H9 (cell line): ENCODE measurements around the gene SPNS3. TPM values are rescaled to one million over a fixed set of nuclear protein-coding genes. Genes with fewer than 3 reads are reported as not detected.

ENCODE experiments used
- DNase-seq: peaks from one replicate; pipeline ENCODE4 v3.0.0-alpha.2; 2017
- H2AFZ ChIP-seq: one replicate; pipeline ENCODE4 v1.6.1; 2013; ENCODE audit warnings: mild to moderate bottlenecking, low read length, control low read depth, moderate library complexity
- H2AK5ac ChIP-seq: 2 replicates; pipeline ENCODE4 v1.6.1; 2013; ENCODE audit warnings: low read length, control low read depth, mixed read lengths; ENCODE audit not compliant: insufficient read length
- H2BK120ac ChIP-seq: one replicate; pipeline ENCODE4 v1.6.1; 2013; ENCODE audit warnings: low read depth, mild to moderate bottlenecking, low read length, control low read depth, inconsistent platforms; ENCODE audit not compliant: poor library complexity, severe bottlenecking
- H2BK12ac ChIP-seq: 2 replicates; pipeline ENCODE4 v1.6.1; 2013; ENCODE audit warnings: low read length, control low read depth, mixed read lengths, low read depth; ENCODE audit not compliant: insufficient read length
- H2BK15ac ChIP-seq: 2 replicates; pipeline ENCODE4 v1.6.1; 2013; ENCODE audit warnings: low read depth, low read length, control low read depth
- H2BK20ac ChIP-seq: one replicate; pipeline ENCODE4 v1.6.1; 2013; ENCODE audit warnings: low read depth, mild to moderate bottlenecking, low read length, control low read depth, inconsistent platforms; ENCODE audit not compliant: poor library complexity, severe bottlenecking
- H2BK5ac ChIP-seq: 2 replicates; pipeline ENCODE4 v1.6.1; 2013; ENCODE audit warnings: low read length, control low read depth, mixed read lengths; ENCODE audit not compliant: insufficient read length
- H3K14ac ChIP-seq: 2 replicates; pipeline ENCODE4 v1.6.1; 2013; ENCODE audit warnings: low read length, control low read depth; ENCODE audit not compliant: insufficient read depth
- H3K18ac ChIP-seq: 2 replicates; pipeline ENCODE4 v1.6.1; 2013; ENCODE audit warnings: low read depth, mild to moderate bottlenecking, mixed read lengths, low read length, control low read depth; ENCODE audit not compliant: insufficient read length
- H3K23ac ChIP-seq: 2 replicates; pipeline ENCODE4 v1.6.1; 2013; ENCODE audit warnings: low read length, control low read depth, mixed read lengths, low read depth; ENCODE audit not compliant: insufficient read length
- H3K23me2 ChIP-seq: 2 replicates; pipeline ENCODE4 v1.6.1; 2013; ENCODE audit warnings: low read depth, mild to moderate bottlenecking, mixed read lengths, low read length, control low read depth; ENCODE audit not compliant: insufficient read length, poor library complexity, severe bottlenecking
- H3K27ac ChIP-seq: 2 replicates; pipeline ENCODE4 v1.5.1; 2013; ENCODE audit warnings: low read length, control low read depth, mixed read lengths, low read depth; ENCODE audit not compliant: insufficient read length
- H3K27me3 ChIP-seq: 2 replicates; pipeline ENCODE4 v1.6.1; 2013; ENCODE audit warnings: low read length, control low read depth, inconsistent platforms; ENCODE audit not compliant: insufficient read depth
- H3K4ac ChIP-seq: 2 replicates; pipeline ENCODE4 v1.6.1; 2013; ENCODE audit warnings: low read depth, mild to moderate bottlenecking, control low read depth, inconsistent platforms, low read length, moderate library complexity
- H3K4me1 ChIP-seq: 2 replicates; pipeline ENCODE4 v1.6.1; 2013; ENCODE audit warnings: low read length, control low read depth, inconsistent platforms; ENCODE audit not compliant: insufficient read depth
- H3K4me2 ChIP-seq: 2 replicates; pipeline ENCODE4 v1.6.1; 2013; ENCODE audit warnings: low read length, control low read depth, mixed read lengths; ENCODE audit not compliant: insufficient read length, insufficient read depth
- H3K56ac ChIP-seq: 2 replicates; pipeline ENCODE4 v1.6.1; 2013; ENCODE audit warnings: low read depth, mild to moderate bottlenecking, mixed read lengths, low read length, control low read depth; ENCODE audit not compliant: insufficient read length
- H3K79me1 ChIP-seq: 2 replicates; pipeline ENCODE4 v1.6.1; 2013; ENCODE audit warnings: low read depth, mild to moderate bottlenecking, moderate library complexity, low read length, control low read depth, inconsistent platforms; ENCODE audit not compliant: insufficient read depth, poor library complexity, severe bottlenecking
- H3K79me2 ChIP-seq: 2 replicates; pipeline ENCODE4 v1.6.1; 2013; ENCODE audit warnings: low read length, control low read depth, inconsistent platforms; ENCODE audit not compliant: insufficient read depth
- H3K9ac ChIP-seq: 2 replicates; pipeline ENCODE4 v1.6.1; 2013; ENCODE audit warnings: low read length, control low read depth, mixed read lengths; ENCODE audit not compliant: insufficient read length; ENCODE audit errors: extremely low read depth
- H3K9me3 ChIP-seq: one replicate; pipeline ENCODE4 v1.6.1; 2013; ENCODE audit warnings: low read depth, low read length, inconsistent platforms; ENCODE audit not compliant: control insufficient read depth
- H3T11ph ChIP-seq: one replicate; pipeline ENCODE4 v1.6.1; 2013; ENCODE audit warnings: mild to moderate bottlenecking, low read length, control low read depth, inconsistent platforms
- H4K20me1 ChIP-seq: one replicate; pipeline ENCODE4 v1.6.1; 2013; ENCODE audit not compliant: control insufficient read depth, insufficient read length, insufficient read depth
- H4K5ac ChIP-seq: 2 replicates; pipeline ENCODE4 v1.6.1; 2013; ENCODE audit warnings: low read depth, mild to moderate bottlenecking, mixed read lengths, low read length, control low read depth; ENCODE audit not compliant: insufficient read length
- H4K8ac ChIP-seq: replicated peaks from 2 replicates; pipeline ENCODE4 v1.6.1; 2013; ENCODE audit warnings: low read length, control low read depth, mixed read lengths, low read depth; ENCODE audit not compliant: insufficient read length
- H4K91ac ChIP-seq: 2 replicates; pipeline ENCODE4 v1.6.1; 2013; ENCODE audit warnings: low read depth, mild to moderate bottlenecking, moderate library complexity, mixed read lengths, low read length, control low read depth; ENCODE audit not compliant: insufficient read length
- H3K27ac Mint-ChIP-seq, 3 experiments: 2 replicates in 2 of 3; 3 replicates in 1 of 3; pipeline ENCODE4 v1.8.0; 2020 to 2021; ENCODE audit warnings: mixed read lengths in 3 of 3, mild to moderate bottlenecking in 1 of 3, moderate library complexity in 1 of 3
- H3K27me3 Mint-ChIP-seq: 2 replicates; pipeline ENCODE4 v1.8.0; 2021; ENCODE audit warnings: low read depth, mild to moderate bottlenecking, moderate library complexity, mixed read lengths
- H3K36me3 Mint-ChIP-seq, 3 experiments: 2 replicates in 2 of 3; 3 replicates in 1 of 3; pipeline ENCODE4 v1.8.0; 2020 to 2021; ENCODE audit warnings: low read depth in 3 of 3, mixed read lengths in 3 of 3; ENCODE audit not compliant: insufficient read depth in 1 of 3
- H3K4me1 Mint-ChIP-seq, 2 experiments: 2 replicates each; pipeline ENCODE4 v1.8.0; 2020; ENCODE audit warnings: mixed read lengths in 2 of 2
- H3K4me3 Mint-ChIP-seq, 2 experiments: 2 replicates in 1 of 2; 3 replicates in 1 of 2; pipeline ENCODE4 v1.8.0; 2020 to 2021; ENCODE audit warnings: mild to moderate bottlenecking in 2 of 2, mixed read lengths in 2 of 2, moderate library complexity in 1 of 2
- H3K9me3 Mint-ChIP-seq, 2 experiments: 2 replicates in 1 of 2; 3 replicates in 1 of 2; pipeline ENCODE4 v1.8.0; 2020; ENCODE audit warnings: mild to moderate bottlenecking in 2 of 2, mixed read lengths in 2 of 2, moderate library complexity in 1 of 2
- WGBS: extraction: QIAGEN DNeasy Blood & Tissue Kit; methylation state at CpG from one replicate; pipeline ENCODE4 v1.1.7; 2013; ENCODE audit warnings: missing lambda C conversion rate, low lambda C conversion rate, mixed read lengths; ENCODE audit not compliant: insufficient read length; ENCODE audit errors: extremely low coverage; 5-methylcytosine and 5-hydroxymethylcytosine counted together
- total RNA-seq: library from RNA; stranded (reverse); gene quantifications from 2 replicates; pipeline ENCODE4 v1.2.1, GENCODE V29; 2021
- TF ChIP-seq, protein P1 (sequence below): fragments of 200-600 bp; sonication (generic); conservative IDR thresholded peaks from 3 replicates; pipeline ENCODE4 v1.8.0; 2021; ENCODE audit warnings: antibody characterized with exemption, mild to moderate bottlenecking

The SPNS3 gene
- total RNA-seq, 1 experiment from 2014 or later: not detected

DNA sequence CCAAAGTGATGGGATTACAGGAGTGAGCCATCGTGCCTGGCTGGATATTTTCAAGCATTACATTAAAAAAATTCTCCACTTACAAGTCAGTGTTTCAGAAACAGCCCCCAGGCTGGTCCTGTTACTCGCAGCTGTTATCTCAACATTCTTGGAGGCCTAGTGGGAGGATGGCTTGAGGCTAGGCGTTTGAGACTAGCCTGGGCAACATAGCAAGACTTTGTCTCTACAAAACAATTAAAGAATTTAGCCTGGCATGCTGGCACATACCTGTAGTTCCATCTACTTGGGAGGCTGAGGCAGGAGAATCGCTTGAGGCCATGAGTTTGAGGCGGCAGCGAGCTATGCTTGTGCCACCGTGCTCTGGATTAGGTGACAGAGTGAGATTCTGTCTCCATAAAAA lies 26.5 kb upstream of the SPNS3 start:
- H3K14ac ChIP-seq: no peak overlapping the region
- no peak overlapping the region for H3K27ac ChIP-seq
- H3K4me2 ChIP-seq: no peak overlapping the region
- Mint-ChIP-seq H3K4me1 (peaks cover 10 to 13% of the 10 kb centered on the region in 2 experiments), H3K27me3 (no peaks in the 10 kb centered on the region), H3K36me3 (no peaks in the 10 kb centered on the region), H3K9me3 (no peaks in the 10 kb centered on the region), H3K4me3 (no peak overlapping the region), H3K27ac (no peak overlapping the region)
- H2AFZ ChIP-seq: no peak overlapping the region
- no peak for DNase-seq
- no peaks in the 10 kb centered on the region for H4K20me1 ChIP-seq
- H3K4ac ChIP-seq: no peak overlapping the region
- H3K23ac ChIP-seq: no peak overlapping the region
- H3T11ph ChIP-seq: no peak overlapping the region
- H2BK15ac ChIP-seq: no peak overlapping the region
- H3K9me3 ChIP-seq: no peaks in the 10 kb centered on the region
- H2AK5ac ChIP-seq: no peak overlapping the region
- H4K8ac ChIP-seq: no peak overlapping the region
- H2BK12ac ChIP-seq: no peak overlapping the region
- no peak overlapping the region for H3K56ac ChIP-seq
- H2BK5ac ChIP-seq: no peak overlapping the region
- no CpG with 5 or more reads among the region's 7 CpGs for WGBS
- TF ChIP-seq, protein P1, sequence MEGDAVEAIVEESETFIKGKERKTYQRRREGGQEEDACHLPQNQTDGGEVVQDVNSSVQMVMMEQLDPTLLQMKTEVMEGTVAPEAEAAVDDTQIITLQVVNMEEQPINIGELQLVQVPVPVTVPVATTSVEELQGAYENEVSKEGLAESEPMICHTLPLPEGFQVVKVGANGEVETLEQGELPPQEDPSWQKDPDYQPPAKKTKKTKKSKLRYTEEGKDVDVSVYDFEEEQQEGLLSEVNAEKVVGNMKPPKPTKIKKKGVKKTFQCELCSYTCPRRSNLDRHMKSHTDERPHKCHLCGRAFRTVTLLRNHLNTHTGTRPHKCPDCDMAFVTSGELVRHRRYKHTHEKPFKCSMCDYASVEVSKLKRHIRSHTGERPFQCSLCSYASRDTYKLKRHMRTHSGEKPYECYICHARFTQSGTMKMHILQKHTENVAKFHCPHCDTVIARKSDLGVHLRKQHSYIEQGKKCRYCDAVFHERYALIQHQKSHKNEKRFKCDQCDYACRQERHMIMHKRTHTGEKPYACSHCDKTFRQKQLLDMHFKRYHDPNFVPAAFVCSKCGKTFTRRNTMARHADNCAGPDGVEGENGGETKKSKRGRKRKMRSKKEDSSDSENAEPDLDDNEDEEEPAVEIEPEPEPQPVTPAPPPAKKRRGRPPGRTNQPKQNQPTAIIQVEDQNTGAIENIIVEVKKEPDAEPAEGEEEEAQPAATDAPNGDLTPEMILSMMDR: no peak
- H3K18ac ChIP-seq: no peak overlapping the region
- H4K91ac ChIP-seq: no peak overlapping the region
- no peaks in the 10 kb centered on the region; the same call in 1 of the 2 replicates for H3K4me1 ChIP-seq
- no peaks in the 10 kb centered on the region for H3K27me3 ChIP-seq
- H3K79me2 ChIP-seq: no peaks in the 10 kb centered on the region
- no peaks in the 10 kb centered on the region for H3K79me1 ChIP-seq
- H2BK20ac ChIP-seq: no peak overlapping the region
- no peak overlapping the region for H3K9ac ChIP-seq
- H2BK120ac ChIP-seq: no peak overlapping the region
- H4K5ac ChIP-seq: no peak overlapping the region
- H3K23me2 ChIP-seq: no peaks in the 10 kb centered on the region
